Right lobe of liver (tissue), 4 donors: ENCODE measurements around the gene ISY1.

Source experiments
- POLR2A ChIP-seq: fragments of 450-650 bp; IDR thresholded peaks from one replicate; pipeline ENCODE4 v1.6.1; 2017; ENCODE audit warnings: antibody characterized with exemption, mild to moderate bottlenecking
- TF ChIP-seq, protein P1 (sequence below), 4 donors: fragments of 200-600 bp in 3 of 4; fragments of 450-650 bp in 1 of 4; IDR thresholded peaks; one replicate each; pipeline versions ENCODE4 v1.5.1 to v1.8.0; 2016 to 2022; ENCODE audit warnings: antibody characterized with exemption in 4 of 4, mild to moderate bottlenecking in 2 of 4
- donor health status: DM: no; HTN: no; CAD: no.
- donor health status: DM: no; HTN: no; CAD: no.
- donor health status: DM: no; HTN: yes; CAD: no.

DNA sequence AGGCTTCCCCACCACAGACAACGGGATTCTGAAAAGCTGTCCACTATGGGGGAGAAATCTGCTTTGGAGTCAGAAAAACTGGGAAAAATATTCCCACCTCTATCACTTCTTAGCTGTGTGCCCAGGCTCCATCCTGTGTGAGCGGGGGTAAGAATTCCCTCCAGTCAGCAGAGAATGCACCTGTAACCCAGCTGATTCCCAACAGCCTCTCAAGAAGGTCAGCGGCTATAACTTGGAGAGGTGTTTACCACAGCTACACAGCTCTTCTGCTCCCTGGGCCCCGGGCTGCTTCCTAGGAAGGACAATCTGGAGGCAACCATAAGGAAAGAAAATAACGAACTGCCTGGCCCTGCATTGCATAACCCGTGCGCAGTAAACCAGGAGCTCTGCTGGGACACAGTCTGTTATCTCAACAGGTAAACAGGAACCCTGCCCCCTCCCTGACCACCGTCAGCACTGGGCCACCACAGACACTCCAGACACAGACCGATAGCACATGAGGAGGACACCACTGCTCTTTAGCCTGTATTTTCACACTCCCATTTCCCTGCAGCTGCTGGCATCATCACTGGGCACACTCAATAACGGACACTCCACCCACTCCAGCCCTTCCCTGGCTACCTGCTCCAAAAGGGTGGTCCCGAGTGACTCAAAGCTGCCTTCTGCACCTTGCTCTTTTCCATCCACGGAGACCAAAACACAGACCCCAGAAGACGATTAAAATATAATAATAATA, 41.3 kb downstream of the ISY1 start:
- TF ChIP-seq, protein P1, sequence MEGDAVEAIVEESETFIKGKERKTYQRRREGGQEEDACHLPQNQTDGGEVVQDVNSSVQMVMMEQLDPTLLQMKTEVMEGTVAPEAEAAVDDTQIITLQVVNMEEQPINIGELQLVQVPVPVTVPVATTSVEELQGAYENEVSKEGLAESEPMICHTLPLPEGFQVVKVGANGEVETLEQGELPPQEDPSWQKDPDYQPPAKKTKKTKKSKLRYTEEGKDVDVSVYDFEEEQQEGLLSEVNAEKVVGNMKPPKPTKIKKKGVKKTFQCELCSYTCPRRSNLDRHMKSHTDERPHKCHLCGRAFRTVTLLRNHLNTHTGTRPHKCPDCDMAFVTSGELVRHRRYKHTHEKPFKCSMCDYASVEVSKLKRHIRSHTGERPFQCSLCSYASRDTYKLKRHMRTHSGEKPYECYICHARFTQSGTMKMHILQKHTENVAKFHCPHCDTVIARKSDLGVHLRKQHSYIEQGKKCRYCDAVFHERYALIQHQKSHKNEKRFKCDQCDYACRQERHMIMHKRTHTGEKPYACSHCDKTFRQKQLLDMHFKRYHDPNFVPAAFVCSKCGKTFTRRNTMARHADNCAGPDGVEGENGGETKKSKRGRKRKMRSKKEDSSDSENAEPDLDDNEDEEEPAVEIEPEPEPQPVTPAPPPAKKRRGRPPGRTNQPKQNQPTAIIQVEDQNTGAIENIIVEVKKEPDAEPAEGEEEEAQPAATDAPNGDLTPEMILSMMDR (IDR thresholded peaks at IDR 0.05): peak in 1 of 4 donors; percentile 4
- TF ChIP-seq POLR2A: peak; percentile 70
